Upper lobe of right lung (tissue), 1 donor: ENCODE measurements around the gene CXCR4. TPM values are rescaled to one million over a fixed set of nuclear protein-coding genes. Genes with fewer than 3 reads are reported as not detected.

Source experiments
- ATAC-seq: fragments of 200-7000 bp; cut with Tn5 transposase; one replicate; pipeline ENCODE4 v1.9.1; 2020; ENCODE audit warnings: mild to moderate bottlenecking, moderate library complexity
- DNase-seq: peaks from one replicate; pipeline ENCODE4 v3.0.0-alpha.2; 2020
- H3K27ac ChIP-seq: fragments of 200-600 bp; one replicate; pipeline ENCODE4 v1.8.0; 2022
- H3K27me3 ChIP-seq: fragments of 200-600 bp; one replicate; pipeline ENCODE4 v1.8.0; 2022; ENCODE audit warnings: mild to moderate bottlenecking
- H3K36me3 ChIP-seq: fragments of 200-600 bp; one replicate; pipeline ENCODE4 v1.8.0; 2022
- H3K4me1 ChIP-seq: fragments of 200-600 bp; one replicate; pipeline ENCODE4 v1.8.0; 2022
- H3K4me3 ChIP-seq: fragments of 200-600 bp; one replicate; pipeline ENCODE4 v1.8.0; 2022; ENCODE audit warnings: mild to moderate bottlenecking
- H3K9me3 ChIP-seq: fragments of 200-600 bp; one replicate; pipeline ENCODE4 v1.8.0; 2022
- CTCF ChIP-seq: fragments of 200-600 bp; IDR thresholded peaks from one replicate; pipeline ENCODE4 v1.8.0; 2022; ENCODE audit warnings: antibody characterized with exemption
- intact Hi-C: fragments of 100-400 bp; cut with DNase I; formaldehyde crosslinking; loops from one replicate; pipeline ENCODE4 v1.11.0; 2022
- total RNA-seq: library from RNA; stranded (reverse); fragmentation: NEBNext Ultra II Directional; extraction: Animal tissue kit (Norgen Biotek cat#: 25700); gene quantifications from one replicate; pipeline ENCODE4 v1.2.1, GENCODE V29; 2021
- donor health status: DM: no; HTN: yes; CAD: no; lungs with severe emphysema.

The CXCR4 gene
- total RNA-seq, 1 donor from 2014 or later, result 45.2 TPM

- Histone ChIP-seq H3K9me3 (no peaks in the 10 kb centered on the region), H3K4me1 (no peaks in the 10 kb centered on the region), H3K27me3 (no peaks in the 10 kb centered on the region), H3K36me3 (no peaks in the 10 kb centered on the region), H3K27ac (no peak overlapping the region), H3K4me3 (no peak overlapping the region)
- no peak for ATAC-seq
- DNase-seq, result no peak
- intact Hi-C loops, result no loop called here
- TF ChIP-seq CTCF, result no peak
Measured at GRCh38 chr2:136067897-136068580, 49.9 kb downstream of the CXCR4 start.

GRCh38 chr2:136067459-136067858 lies 50.5 kb downstream of the CXCR4 start:
- DNase-seq (no peak), ATAC-seq (no peak)
- H3K4me1 ChIP-seq, result no peaks in the 10 kb centered on the region
- H3K9me3 ChIP-seq, result no peaks in the 10 kb centered on the region
- no peak overlapping the region for H3K27ac ChIP-seq
- H3K36me3 ChIP-seq, result no peaks in the 10 kb centered on the region
- no peaks in the 10 kb centered on the region for H3K27me3 ChIP-seq
- intact Hi-C loops, result no loop called here
- no peak overlapping the region for H3K4me3 ChIP-seq
- no peak for TF ChIP-seq CTCF

- no peak for DNase-seq
- no peaks in the 10 kb centered on the region for H3K36me3 ChIP-seq
Measured at GRCh38 chr2:136065907-136066306, 52.0 kb downstream of the CXCR4 start.

GRCh38 chr2:136065384-136065783 lies 52.6 kb downstream of the CXCR4 start:
- Histone ChIP-seq H3K9me3 (no peaks in the 10 kb centered on the region), H3K4me1 (no peaks in the 10 kb centered on the region), H3K27me3 (no peaks in the 10 kb centered on the region), H3K36me3 (no peaks in the 10 kb centered on the region), H3K4me3 (no peak overlapping the region), H3K27ac (no peak overlapping the region)
- intact Hi-C loops, result no loop called here
- DNase-seq, result no peak
- ATAC-seq, result peak; percentile 21
- TF ChIP-seq CTCF, result no peak

More at GRCh38 chr2:136065907-136066306, 52.0 kb downstream of the CXCR4 start:
- H3K27ac ChIP-seq, result no peak overlapping the region
- no peak for TF ChIP-seq CTCF
- no peaks in the 10 kb centered on the region for H3K27me3 ChIP-seq
- intact Hi-C loops, result no loop called here
- no peak overlapping the region for H3K4me3 ChIP-seq
- no peak for ATAC-seq
- no peaks in the 10 kb centered on the region for H3K9me3 ChIP-seq
- no peaks in the 10 kb centered on the region for H3K4me1 ChIP-seq

Other genes with a start within 250 kb of the CXCR4 start
- gene MCM6, start 241.7 kb downstream of the CXCR4 start, total RNA-seq, result 8.2 TPM
- gene DARS1, start 132.5 kb downstream of the CXCR4 start, total RNA-seq, result 55.3 TPM